ENCODE measurements around the gene EXT2.

EXT2 gene

DNA sequence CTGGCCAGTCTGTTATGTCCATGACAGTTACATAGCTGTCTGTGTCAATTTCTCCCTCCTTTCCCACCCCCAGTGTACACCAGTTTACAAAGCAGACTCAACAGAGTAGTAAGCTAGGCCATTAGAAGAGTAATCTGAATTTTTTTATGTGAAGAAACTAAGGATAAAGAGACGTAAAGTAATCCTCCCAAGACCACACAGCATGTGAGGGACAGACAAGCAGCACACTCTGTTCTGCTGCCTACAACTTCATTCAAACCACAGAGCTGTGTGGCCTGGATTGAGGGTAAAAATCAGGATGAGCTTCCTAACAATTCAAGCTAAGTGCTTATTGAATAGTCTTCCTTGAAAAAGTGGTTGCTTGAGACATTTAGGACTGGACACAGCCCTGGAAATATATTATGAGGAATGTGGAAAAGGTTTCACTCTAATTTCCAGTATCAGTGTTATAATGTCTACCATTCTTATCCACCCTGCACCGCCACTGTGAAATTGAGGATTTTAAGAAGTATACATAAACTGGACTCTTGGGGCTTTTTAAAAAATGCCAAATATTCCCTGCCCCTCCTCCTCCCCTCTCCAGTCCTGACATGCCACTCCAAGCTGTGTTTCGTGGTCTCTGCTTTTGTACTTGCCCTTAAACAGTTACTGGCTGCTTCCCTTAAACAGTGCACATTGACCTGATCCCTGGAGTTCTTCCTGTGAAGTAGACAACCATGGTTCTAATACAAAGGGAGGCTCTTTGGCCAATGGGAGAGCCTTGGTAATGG is 40.9 kb downstream of the EXT2 start:
- no peak for DNase-seq

DNA sequence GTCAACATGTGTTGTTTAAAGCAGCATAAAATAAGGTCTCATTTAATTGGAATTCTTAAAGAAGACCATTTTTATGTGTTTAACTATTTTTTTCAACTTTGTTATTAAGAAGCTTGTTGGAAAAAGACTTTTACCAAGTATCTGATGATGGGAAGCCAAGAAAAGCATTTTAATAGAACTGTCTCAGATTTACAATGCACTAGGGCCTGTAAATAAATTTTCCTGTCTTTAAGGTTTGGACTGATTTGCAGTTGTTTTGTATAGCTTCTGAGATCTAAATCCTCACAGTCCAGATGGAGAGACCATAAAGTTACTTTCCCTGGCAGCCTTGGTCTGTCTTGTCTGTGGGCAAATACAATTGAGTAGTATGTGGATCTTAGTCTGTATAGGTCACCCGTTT is 41.6 kb downstream of the EXT2 start:
- no peak for DNase-seq

DNA sequence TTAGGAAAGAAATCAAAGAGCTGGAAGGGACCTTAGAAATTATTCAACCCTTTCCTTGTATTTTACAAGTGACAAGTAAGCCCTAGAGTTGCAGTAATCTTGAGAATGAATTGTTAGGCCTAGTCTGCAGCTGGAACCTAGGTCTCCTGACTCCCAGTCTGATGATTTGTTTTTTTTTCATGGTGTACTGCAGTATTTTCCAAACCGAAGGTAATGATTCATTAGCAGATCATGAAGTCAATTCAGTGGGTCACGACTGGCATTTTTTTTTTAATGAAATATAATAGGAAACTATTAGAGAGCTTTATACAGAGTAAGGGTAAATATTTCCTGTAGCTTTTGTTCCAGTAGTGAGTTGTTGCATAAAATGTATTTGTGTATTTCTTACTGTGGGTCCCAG is 42.8 kb downstream of the EXT2 start:
- DNase-seq, result no peak

DNA sequence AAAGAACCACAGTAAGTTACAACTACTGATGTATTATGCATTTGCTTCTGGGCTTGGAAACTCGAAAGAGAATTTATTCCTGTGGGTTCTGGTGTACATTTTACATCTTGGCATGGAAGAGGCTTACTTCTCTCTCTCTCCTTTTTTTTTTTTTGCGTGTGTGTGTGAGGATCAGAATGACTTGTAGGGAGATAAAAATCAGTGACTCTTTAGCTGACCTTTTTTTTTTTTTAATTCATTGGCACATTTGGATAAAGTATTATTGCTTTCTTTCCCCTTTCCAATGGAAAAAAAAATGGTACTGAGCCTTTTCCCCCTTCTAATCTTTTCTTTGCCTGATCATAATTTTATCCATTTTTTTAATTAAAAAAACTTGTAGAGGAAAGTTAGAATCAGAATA is 43.5 kb downstream of the EXT2 start:
- no peak for DNase-seq

DNA sequence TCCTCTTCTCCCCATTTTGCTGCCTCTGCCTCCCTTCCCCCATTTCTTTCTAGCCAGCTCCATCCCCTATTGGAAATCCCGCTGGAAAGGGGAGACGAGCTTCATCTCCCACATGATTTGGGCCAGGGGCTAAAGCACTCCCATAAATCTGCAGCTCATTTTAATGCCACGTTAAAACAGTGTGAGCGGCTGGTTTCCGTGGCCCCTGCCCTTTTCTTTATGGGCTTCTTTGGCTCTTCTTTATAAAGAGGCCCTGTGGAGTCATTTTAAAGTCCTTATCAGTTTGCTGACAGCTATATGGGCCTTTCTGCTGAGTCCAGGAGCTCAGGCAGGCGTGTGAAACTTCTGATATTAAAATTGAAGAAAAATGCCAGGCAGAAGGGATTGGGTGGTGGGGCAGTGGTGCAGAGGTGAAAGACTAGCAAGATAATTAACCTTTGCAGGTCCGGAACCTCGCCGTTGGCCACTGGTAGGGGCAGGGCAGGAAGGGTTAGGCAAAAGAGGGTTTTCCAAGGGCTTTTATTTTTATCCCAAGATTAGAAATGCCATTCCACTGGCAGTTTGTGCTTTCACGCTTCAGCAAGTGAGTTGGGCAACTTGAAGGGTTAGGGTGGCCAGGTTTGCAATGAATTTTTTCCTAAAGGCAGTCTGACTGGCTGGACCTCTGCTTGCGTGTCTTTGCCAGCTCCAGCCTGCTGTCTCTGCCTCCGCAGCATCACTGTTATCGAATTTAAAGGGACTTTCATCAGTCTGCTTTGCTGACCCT is 44.3 kb downstream of the EXT2 start:
- DNase-seq, result no peak

DNA sequence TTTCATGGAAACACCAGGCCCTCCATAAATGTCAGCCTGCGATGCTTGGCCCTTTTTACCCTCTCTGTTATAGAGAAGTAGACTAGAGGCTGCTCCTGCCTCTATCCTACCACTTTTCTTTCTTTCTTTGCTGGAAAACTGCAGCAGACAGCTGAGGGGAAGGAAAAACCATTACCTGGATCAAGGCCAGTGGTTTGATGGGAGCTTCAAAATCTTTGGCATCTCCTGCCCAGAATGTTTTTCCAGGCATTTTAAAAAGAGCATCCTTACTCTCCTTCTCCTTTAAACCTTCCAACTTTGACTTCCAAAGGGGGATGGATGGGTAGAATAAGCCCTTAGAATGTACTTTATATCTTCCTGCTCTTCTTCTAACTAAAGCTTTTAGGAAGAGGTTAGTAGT is 44.9 kb downstream of the EXT2 start:
- DNase-seq, result no peak

DNA sequence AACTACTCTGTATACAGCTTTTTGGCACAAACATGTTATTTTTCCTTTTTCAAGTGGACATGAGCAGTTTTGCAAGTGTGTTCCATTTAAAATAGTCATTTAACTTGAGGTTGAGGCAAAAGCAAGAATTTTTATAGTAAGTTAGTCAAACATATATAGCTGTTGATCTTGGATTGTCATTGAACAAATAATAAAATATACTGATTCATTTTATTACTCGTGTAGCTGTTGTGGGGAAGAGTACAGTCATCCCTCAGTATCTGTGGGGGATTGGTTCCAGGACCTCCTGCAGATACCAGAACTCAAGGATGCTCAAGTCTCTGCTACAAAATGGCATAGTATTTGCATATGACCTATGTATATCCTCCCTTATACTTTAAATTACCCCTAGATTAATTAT is 45.3 kb downstream of the EXT2 start:
- no peak for DNase-seq

DNA sequence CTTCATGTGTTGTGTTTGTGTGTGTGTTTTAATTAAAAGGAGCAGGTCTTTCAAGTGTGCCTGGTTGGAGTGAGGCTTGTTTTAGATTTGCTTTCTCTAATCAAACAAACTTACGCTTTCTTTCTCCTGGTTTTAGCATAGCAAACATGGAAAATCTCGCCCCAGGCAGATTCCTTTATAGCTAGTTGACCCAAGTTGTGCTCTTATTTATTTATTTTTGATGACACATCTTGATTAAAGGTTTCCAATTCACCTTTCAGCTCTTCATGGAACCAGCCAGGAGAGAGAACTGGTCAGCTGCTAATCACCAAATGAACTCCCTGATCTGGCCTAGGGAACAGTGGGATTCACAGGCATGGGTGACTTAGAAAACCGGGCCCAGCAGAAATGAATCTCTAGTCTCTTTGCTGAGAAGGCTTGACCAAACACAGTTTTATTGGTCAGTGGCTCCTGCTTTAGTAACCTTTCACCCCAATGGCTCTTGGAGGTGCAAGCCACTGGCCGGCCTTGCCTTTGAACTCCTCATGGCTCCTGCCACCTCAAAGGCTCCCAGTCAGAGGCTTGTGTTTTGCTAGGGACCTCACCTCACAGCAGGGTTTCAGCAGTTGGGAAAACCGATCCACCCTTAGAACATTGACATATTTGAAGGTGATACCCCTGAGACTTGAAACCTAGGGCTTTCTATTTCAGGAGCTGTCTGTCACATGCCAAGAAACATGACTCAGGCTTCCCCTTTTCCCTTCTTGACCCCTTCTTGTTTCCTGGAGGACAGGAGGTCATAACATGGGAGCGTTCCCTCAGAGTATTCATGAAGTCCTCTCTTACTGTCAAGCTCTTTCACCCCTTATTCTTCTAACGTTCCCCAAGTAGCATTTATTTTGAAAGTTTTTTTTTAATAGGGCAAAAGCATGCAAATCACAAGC is 48.8 kb downstream of the EXT2 start:
- no peak for DNase-seq

DNA sequence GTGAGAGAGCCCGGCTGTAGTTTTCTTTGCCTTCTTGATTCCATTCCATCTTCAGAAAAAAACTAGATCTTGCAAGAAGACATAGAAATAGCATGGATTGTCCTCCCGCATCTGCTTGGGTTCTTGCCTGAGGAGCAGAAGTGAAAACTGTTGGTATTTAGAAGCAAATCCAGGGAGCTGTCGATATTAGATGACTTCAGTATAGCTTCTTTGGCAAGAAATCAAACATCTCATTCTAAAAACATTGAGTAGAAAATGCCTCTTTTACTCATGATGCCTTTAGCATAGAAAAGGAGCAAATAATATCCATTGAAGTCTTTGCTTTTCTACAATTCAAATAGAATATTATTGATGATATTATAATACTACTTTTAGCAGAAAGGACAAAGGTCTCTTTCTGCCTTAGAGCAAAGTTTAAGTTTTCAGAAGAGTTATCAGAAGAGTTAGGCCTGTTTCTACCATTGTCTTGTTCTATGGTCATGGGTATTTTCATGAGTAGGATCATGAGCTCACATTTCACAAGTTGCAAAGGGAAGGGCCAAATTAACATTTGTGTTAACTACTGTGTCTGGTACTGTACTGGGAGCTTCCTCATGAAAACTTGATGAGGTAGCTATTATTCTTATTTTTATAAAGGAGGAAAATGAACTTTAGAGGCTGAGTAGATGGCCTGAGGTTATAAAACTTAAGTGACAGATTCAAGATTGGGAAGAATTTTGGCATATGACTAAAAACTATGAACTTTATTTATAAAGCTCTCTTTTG is 49.7 kb downstream of the EXT2 start:
- DNase-seq, result no peak

DNA sequence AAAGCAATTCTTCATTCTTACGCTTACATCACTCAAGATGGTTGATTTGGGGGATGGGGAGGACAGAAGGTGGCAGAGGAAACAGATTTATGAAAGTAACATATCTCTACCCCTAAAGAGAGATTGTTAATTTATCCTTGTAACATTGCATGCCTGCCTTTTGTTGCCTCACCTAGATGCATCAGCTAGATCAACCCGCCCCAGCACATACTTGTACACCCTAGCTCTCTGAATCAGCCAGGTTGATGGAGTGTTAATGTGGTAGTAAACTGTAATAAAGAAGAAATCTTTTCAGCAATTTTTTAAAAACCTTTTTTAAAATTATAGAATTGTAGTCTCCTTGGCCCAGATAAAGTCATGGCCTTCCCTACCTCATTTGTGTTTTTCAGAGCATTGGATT is 51.5 kb downstream of the EXT2 start:
- no peak for DNase-seq

DNA sequence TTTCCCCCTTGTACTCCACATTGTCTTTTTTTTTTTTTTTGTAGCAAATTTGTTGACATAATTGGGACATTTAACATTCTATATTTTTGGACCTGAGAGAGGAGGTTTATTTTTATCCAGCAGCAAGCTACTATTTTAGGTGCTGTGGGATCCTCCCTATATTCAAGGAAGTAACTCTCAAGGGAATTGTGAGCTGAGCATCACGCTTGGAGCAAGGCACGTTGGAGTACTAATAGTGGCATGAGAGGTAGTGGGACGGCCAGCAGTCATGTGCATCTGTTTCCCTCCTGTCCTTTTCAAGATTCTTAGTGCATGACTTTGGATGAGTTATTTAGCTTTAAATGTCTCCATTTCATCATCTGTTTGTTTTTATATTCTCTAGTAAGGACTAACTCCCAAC is 52.3 kb downstream of the EXT2 start:
- DNase-seq, result no peak

DNA sequence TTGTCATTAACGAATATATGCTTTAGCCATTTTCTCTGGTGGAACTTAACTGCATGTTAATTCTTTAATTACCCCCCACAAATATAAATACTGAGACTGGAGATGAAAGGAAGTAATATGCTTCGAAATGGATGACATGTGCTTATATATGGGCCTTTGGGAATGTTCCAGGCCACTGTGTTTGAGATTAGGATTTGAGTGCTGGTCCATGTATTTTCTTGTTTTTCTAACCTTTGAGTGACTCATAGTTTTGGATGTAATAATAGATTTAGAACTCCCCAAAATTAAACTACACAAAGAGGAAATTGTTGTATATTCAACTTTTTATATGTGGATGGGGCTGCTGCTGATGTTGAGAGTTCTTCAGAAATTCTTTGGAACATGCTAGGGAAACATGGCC is 54.2 kb downstream of the EXT2 start:
- no peak for DNase-seq

DNA sequence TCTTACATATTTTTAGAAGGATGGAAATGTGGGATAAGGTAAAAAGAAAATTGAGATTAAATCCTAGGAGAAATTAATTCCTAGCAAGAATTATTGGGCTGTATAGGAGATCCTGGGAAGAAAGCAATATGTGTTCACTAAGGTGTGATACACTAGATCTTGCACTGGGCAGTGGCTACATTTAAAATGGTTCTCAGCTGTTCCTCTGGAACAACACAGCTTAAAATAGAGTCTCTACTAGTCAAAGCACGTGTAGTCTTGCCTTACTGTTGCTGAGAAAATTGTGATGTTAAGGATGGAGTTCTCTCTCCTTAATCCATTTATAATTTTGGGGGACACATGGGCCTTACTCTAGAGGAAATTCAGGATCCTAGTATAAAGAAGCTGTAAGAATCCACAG is 54.9 kb downstream of the EXT2 start:
- DNase-seq, result no peak

DNA sequence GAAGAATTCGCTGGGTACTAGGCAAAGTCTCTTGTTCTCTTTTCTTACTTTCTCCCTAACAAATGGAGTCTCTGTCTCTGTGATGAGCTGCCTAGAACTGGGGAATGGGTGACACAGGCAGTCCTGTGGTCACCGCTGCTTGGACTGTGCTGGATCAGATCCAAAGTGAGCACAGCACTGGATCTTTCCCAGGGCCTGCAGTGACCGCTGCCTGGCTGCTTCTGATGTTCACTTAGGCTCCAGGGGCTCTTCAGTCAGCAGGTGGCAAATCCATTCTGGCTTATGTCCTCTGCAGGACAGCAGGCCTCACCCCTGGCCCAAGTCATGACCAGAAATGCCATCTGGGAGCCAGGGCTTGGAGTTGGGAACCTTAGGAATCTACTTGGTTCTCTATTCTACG is 61.5 kb downstream of the EXT2 start:
- DNase-seq, result no peak

DNA sequence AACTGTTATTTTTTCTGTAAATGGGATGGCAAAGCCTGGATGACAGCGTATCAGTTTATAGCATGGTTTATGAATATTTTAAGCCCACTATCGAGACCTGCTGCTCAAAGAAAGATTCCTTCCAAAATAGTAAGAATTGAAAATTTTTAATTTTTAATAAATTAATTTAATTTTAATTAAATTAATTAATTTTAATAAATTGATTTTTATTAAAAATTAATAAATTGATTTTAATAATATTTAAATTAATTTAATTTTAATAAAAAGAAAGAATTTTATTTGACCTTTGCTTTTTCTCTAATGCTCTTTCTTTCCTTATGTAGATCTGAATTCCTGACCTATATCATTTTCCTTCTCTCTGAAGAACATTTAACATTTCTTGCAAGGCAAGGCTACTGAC is 62.9 kb downstream of the EXT2 start:
- DNase-seq, result no peak

DNA sequence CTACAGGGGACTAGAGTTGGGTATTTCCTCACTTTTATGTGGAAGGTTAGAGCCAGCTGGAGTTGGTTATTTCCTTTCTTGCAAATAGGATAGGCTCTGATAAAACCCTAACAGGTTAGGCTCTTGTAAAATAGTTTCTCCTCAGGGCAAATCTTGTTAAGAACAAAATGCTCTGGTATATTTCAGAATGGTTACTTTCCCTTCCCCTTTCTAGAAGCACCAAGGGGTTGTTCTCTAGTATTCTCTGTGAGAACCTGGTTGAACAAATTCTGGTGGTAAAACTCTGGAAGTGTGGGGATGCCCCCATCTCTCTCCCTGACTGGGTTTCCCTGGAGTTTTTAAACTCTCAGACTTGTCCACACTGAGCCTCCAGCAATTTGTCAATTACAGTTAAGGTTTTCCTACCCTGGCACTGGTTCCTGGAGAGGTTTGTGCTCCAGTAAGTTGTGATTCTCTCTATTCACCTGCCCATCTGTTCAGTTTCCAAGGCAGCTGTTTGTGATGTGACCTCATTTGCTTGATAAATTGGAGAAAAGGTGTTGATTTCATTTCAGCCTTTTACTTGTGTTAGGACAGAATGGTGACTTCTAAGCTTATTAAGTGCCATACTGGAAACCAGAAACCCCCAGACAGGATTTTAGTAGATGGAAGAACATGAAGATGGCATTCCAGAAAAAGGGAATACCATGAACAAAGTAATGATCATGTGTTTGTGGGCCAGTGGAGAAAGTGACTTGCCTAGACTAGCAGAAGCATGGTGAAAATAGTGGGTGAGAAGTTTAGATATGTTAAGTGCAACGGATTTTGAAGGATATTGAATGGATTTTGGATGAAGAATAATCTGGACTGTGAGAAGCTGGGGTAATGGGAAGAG is 64.6 kb downstream of the EXT2 start:
- no peak for DNase-seq

DNA sequence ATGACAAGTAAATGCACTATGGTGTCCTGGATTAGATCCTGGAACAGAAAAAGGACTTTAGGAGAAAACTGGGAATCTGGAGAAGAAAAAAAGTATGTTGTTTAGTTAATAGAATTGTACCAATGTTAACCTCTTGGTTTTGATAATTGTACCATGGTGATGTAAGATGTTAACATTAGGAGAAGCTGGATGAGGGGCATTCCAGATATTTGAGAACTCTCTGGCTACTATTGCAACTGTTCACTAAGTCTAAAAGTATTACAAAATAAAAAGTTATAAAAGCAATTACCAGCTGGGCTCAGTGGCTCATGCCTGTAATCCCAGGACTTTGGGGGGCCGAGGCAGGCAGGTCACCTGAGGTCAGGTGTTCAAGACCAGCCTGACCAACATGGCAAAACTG is 66.5 kb downstream of the EXT2 start:
- no peak for DNase-seq

DNA sequence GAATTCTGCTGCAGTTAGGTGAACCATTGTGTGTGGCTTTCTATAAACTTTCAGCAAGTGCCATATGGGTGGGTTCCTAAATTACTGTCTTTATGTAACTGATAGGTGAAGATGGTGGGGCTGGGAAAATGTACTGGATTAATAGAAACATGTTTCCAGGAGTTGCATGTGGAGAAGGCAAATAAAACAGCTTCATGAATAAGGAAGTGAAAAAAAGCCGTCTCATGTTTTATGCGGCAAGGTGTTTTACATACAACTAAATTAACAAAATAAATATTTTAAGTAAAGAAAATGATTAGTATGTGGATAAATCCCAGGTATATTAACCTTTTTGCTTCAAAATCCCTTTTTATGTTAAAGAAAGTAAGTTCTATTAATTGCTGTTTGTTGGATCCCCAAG is 67.2 kb downstream of the EXT2 start:
- DNase-seq, result no peak

DNA sequence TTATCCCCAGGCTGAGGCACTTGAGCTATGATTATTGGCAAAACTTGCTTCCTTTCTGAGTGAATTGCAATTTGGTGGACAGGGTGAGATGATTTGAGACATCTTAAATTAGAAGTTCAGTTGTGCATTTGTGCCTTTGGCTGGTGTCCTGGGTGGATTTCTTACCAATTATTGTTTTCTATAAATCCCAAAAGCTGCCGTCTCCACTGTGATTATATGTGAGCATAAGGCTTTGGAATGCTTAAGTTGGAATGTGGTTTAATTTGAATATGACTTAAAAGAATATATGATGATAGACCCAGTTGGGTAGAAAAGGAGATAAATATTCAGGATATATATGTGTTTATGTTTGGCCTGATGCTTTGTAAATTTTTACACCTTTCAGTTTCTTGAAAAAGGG is 70.0 kb downstream of the EXT2 start:
- no peak for DNase-seq

DNA sequence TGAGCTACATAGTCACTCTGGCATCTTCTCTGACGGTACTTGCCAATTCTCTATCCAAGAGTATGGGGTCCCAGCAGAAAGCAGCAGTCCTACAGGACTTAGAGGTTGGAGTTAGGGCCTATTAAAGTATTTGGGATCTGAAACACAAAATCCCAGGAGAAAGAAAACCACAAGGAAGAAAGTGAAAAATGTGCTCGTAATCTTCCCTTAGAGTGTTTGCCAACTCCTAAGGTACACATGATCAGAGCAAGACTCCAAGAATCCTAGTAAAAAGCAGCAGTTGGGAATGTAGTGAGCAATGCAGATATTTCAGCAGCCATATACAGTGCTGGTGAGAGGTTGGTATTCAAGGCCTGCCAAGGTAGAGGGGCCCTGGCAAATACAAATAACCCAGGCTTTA is 71.6 kb downstream of the EXT2 start:
- no peak for DNase-seq

DNA sequence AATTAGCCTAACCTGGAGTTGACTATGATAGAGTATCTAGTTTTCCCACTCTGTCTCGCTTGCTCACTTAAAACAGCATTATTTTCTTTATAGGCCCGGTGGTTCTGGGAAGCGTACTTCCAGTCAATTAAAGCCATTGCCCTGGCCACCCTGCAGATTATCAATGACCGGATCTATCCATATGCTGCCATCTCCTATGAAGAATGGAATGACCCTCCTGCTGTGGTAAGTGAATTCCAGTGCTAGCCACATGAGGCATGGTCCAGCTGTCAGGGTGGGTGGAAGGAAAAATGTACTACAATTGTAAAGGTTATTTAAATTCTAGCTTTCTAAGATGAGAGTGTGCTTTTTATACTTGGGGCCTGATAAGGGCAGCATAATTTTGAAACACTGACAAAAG is 76.0 kb downstream of the EXT2 start:
- DNase-seq, result no peak

DNA sequence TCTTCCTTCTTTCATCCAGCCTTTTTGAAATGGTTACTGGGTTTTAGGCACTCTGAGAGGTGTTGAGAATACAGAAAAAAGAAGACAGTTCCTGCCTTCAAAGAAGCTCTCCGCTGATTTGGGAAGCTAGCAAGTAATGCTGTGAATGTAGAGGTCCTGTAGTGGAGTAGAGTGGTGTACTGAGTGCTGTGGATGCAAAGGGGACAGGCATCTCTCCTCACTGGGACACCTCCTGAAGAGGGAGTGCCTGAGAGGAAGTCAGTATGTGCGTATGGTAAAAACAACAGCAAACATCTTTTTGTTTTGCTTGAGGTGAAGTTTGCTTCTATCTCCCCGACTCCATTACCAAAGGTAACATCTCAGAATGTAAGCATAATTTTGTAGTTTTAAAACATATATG is 77.5 kb downstream of the EXT2 start:
- DNase-seq, result no peak

Data from activated CD4-positive, alpha-beta T cell treated with anti-CD3 and anti-CD28 coated beads, Interleukin-2, amount 50 U/mL, for 48 hours (primary cell).